GM04503 (cell line): Measurements from ENCODE around the gene PHF23.

Experiments
- DNase-seq: peaks from one replicate; pipeline ENCODE4 v3.0.0-alpha.2; 2012; ENCODE audit warnings: low read depth

Gene PHF23

GRCh38 chr17:7203391-7203790, 35.9 kb downstream of the PHF23 start:
- DNase-seq: no peak

- DNase-seq: no peak
These were observed 42.4 kb downstream of the PHF23 start for GRCh38 chr17:7196651-7197401.

GRCh38 chr17:7195971-7196370, 43.3 kb downstream of the PHF23 start:
- DNase-seq: no peak

- no peak for DNase-seq
These were observed 46.9 kb downstream of the PHF23 start for GRCh38 chr17:7192271-7192937.

GRCh38 chr17:7191571-7192270, 47.5 kb downstream of the PHF23 start:
- DNase-seq: no peak

- no peak for DNase-seq
These were observed 48.2 kb downstream of the PHF23 start for GRCh38 chr17:7191069-7191468.

- no peak for DNase-seq
These were observed 48.9 kb downstream of the PHF23 start for GRCh38 chr17:7190276-7190917.

- no peak for DNase-seq
These were observed 53.0 kb downstream of the PHF23 start for GRCh38 chr17:7186241-7186640.
